Amniotic epithelial cell (primary cell): ENCODE data around the gene ARHGAP33.
A peak's percentile ranks its signal among the peaks of the same experiment; 100 is the strongest.
"Not testable (repeated sequence)": the region's sequence is repeated elsewhere in the genome, so short reads cannot be mapped to it uniquely, and the experiment has no call there.

Source experiments
- DNase-seq: peaks from one replicate; pipeline ENCODE4 v3.0.0-alpha.2; 2010; ENCODE audit warnings: low read depth

The ARHGAP33 gene

DNA sequence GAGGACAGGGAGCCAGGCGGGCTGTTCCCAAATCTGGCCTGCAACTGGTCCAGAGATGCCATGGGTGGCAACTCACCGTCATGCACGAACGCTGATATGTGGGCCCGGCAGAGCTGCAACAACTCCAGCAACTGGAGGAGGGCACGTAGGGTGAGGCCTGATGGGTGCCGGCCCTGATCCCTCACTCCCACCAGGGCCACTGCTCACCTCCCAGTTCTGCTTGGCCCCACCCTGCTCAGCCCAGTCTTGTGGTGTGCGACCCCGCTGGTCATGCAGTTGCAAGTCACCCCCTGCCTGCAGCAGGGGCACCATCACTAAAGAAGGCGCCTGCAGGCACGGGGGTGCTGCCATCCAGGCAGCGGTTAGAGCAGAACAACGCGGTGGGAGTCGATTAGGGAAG is 16.9 kb downstream of the ARHGAP33 start:
- DNase-seq: no peak

GRCh38 chr19:35792888-35793287 is 17.5 kb downstream of the ARHGAP33 start:
- DNase-seq: no peak

DNA sequence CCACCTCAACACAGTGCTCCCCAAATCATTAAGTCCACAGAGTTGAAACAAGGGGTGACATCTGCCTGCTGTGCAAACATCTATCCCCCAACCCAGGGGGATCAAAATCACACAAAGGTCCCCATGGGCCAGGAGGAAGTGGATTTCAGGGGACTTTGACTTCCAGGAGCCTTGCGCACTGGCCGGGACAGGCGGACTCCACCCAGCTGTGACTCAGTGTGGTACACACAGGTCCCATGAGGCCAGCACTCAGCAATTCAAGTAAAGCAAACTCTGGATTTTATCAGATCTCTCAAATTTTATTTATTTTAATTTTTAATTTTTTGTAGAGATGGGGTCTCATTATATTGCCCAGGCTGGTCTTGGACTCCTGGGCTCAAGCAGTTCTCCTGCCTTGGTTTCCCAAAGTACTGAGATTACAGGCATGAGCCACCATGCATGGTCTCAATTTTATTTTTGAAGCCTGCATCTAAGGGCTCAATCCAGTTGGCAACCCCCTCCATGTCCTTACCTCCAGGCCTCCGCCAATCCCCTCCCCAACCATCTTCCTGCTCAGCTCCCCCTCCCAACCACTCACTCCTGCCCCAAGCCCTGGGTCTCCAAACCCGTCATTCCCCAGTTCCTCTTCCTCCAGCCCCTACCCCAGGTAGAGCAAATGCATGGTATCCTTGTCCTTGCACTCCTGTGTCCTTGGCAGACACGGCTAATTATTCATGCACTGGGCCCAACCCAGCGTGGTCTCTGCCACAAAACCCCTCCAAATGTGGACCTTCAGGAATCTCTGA is 18.2 kb downstream of the ARHGAP33 start:
- no peak for DNase-seq

DNA sequence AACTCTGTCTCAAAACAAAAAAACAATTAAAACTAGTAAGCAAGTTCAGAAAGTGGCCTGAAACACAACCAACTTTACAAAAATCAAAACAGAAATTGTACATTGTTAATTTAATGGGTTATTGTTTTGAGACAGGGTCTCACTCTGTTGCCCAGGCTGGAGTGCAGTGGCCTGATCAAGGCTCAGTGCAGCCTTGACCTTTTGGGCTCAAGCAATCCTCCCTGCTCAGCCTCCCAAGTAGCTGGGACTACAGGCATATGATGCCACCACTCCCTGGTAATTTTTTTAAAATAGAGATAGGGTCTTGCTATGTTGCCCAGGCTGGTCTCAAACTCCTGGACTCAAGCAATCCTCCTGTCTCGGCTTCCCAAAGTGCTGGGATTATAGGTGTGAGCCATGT is 20.2 kb downstream of the ARHGAP33 start:
- not testable (repeated sequence) for DNase-seq

GRCh38 chr19:35796645-35797542 is 21.5 kb downstream of the ARHGAP33 start:
- no peak for DNase-seq

GRCh38 chr19:35797663-35798062 is 22.3 kb downstream of the ARHGAP33 start:
- DNase-seq: no peak

GRCh38 chr19:35801828-35802227 is 26.5 kb downstream of the ARHGAP33 start:
- DNase-seq: no peak

DNA sequence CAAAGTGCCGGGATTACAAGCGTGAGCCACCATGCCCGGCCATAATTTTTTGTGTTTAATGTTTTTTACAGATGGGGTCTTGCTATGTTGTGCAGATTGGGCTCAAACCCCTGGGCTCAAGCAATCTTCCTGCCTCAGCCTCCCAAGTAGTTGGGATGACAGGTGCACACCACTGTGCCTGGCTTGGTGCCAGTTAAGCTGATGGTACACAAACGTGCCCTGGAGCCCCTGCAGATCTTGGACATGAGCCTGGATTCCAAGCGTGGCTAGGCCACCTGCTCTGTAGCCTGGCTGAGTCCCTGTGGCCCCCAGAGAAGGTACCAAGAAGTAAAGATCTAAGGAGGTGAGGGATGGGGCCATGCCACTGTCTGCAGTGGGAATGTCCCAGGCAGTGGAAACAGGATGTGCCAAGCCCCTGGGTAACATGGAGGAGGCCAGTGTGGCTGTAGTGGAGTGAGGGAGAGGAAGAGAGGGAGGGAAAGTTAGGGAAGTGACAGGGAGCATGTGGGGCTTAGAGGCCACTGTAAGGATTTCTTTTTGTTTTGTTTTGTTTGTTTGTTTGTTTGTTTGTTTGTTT is 30.2 kb downstream of the ARHGAP33 start:
- DNase-seq: no peak

DNA sequence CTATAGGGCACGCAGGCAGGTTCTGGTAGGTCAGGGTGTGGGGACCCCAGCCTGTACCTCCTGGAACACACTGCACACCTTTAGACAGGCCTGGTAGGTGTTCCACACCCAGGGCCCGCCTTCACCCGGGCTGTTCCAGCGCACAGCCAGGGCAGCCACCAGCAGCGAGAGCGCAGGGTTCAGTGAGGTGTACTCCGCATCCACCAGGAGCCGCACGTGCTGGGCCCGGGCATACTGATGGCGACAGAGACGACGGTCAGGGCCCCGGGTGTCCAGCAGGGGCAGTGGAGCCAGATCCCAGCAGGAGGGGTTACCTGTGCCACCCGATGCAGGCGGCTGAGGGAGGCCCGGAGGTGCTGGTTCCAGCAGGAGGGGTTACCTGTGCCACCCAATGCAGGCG is 31.2 kb downstream of the ARHGAP33 start:
- DNase-seq: no peak

GRCh38 chr19:35807633-35808032 is 32.3 kb downstream of the ARHGAP33 start:
- no peak for DNase-seq

DNA sequence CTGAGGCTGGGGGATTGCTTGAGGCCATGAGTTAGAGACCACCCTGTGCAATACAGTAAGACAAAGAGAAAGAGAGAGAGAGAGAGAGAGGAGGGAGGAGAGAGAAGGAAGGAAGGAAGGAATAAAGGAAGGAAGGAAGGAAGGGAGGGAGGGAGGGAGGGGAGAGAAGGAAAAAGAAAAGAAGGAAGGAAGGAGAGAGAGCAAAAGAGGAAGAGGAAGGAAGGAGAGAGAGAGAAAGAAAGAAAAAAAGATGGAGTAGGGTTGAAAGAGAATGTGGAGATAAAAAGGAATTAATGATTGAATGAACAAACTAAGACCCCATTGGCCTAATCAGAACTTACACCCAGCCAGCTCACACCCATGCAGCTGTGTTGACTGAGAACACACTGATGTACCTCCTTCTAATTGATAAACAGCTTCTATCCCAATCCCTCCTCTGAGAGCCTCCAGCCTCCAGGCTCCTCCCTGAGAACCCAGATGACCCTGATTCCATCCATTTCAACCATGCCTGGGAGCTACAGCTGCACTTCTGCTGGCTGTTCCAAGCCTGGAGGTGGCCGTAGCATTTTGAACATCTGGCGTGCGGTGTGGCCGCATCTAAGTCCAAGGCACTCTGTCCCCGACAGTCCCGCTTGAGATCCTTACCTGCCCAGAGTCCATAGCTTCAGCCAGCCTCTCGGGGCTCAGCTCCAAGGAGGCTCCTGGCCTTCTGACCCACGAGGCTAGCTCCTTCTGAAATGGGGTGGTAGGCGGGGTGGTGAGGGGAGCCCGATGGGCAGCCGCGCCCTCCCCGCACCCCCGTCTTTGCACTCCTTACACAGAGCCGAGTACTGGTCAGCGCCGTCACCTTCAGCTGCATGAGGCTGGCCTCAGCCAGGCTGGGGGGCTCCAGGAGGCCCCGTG is 36.2 kb downstream of the ARHGAP33 start:
- DNase-seq: no peak

GRCh38 chr19:35812220-35813042 is 37.1 kb downstream of the ARHGAP33 start, which contains the start of gene PRODH2:
Gene PRODH2, minus strand, starts transcription at chr19:35812845. Its CDS starts 40 bp downstream, at chr19:35812805.
- no peak for DNase-seq

- DNase-seq: no peak
Measured at GRCh38 chr19:35813043-35813890, 37.9 kb downstream of the ARHGAP33 start.

DNA sequence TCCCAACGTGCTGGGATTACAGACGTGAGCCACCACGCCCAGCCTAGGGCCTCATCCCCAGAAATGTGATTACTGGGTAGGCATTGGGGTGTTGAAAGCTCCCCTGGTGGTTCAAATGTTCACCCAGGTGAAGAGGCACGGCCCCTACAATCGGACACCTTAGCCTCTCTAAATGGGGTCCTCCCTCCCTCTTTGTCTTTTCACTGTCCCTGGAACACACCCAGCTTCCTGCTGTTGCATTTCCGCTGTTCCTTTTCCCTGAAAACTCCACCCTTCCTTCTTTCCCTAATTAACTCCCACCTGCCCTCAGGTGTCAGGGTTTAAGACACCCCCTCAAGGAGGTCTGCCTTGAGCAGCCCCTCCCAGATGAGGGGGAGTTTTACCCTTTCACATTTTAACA is 40.9 kb downstream of the ARHGAP33 start:
- no peak for DNase-seq

GRCh38 chr19:35816846-35817245 is 41.5 kb downstream of the ARHGAP33 start:
- no peak for DNase-seq

- DNase-seq: no peak
Measured at GRCh38 chr19:35818445-35818844, 43.1 kb downstream of the ARHGAP33 start.

- DNase-seq: no peak
Measured at GRCh38 chr19:35822579-35822978, 47.2 kb downstream of the ARHGAP33 start.

DNA sequence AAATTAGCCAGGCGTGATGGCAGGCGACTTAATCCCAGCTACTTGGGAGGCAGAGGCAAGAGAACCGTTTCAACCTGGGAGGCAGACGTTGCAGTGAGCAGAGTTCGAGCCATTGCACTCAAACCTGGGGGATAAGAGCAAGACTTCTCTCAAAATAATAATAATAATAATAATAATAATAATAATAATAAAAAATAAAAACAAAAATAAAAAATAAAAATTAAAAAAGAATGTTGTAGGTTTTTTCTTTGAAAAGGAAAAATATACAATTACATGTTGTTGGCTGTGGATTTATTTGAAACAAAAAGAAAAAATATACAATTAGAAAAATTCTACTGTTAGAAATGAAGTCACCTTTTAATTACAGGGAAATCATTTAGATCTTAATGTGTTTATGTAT is 48.8 kb downstream of the ARHGAP33 start:
- no peak for DNase-seq

- DNase-seq: peak; percentile 53
Measured at GRCh38 chr19:35828692-35829301, 53.4 kb downstream of the ARHGAP33 start.
